ENCODE data around the gene PRKCH.

GRCh38 chr14:61322799-61323290, 1.5 kb downstream of the PRKCH start:
- TF ChIP-seq CTCF (IDR thresholded peaks at IDR 0.05): no peak
- TF ChIP-seq POLR2A (IDR thresholded peaks at IDR 0.05): no peak
